G401.6 (cell line): ENCODE data around the gene MKX.

ENCODE experiments used
- FAIRE-seq: peaks from 2 replicates; lab custom pipeline; 2012; peaks lifted over from hg19 to GRCh38; lab: Jason Lieb, UNC

MKX gene

DNA sequence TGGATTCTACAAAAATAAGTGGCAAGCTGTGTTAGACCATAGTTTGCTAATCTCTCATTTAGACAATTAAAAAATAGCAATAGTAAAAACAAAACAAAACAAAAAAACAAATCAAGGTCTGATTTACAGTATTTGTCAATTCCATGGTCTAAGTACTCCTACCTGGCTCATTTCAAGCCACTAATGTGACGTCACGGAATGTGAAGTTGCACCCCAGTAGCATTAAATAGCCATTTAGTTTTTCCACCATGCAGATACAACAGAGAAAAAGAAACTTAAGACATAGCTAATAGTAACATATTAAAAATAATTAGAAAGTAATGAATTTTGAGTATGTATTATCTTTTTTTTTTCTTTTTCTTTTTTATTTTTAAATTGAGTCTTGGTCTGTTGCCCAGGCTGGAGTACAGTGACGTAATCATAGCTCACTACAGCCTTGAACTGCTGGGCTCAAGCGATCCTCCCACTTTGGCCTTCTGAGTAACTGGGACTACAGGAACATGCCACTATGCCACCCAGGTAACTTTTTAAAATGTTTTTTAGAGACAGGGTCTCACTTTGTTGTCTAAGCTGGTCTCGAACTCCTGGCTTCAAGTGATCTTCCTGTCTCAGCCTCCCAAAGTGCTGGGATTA is 101.2 kb downstream of the MKX start:
- FAIRE-seq, result no peak

DNA sequence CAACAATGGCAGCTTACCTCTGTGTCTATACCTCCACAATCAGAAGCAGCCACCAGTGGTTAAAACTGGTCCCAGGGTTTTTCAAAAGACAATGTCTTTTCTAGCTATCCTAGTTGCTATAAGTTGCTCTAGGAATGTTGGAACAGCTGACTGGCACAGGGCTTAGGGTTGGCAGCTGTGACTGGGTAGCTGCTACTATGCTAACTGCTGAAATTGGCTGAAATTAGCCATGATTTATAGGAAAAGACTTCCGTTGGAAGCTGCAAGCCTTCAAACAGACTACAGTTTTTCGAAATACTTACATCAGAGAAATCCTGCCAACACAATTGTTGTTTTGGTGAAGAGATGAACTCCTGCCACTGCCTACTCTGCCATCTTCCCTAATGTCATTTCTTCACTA is 102.3 kb downstream of the MKX start:
- FAIRE-seq, result no peak

DNA sequence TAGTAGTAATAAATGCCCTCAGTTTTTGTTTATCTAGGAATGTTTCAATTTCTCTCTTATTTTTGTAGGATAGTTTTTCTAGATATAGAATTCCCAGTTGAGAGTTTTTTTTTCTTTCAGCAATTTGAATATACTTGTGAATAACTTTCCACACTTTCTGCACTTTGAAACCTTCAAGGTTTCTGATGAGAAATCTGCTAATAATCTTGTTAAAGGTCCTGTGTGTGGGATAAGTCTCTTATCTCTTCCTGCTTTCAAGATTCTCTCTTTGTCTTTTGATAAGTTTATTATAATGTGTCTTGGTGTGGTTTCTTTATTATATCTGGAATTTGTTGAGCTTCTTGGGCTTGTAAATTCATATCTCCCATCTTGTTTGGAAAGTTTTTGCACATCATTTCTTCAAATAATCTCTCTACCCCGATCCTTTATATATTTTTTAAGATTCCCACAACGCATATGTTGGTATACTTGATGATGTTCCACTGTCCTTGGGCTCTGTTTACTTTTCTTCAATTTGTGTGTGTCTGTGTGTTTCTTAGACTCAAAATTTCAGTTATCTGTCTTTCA is 103.5 kb downstream of the MKX start:
- FAIRE-seq, result no peak

- no peak for FAIRE-seq
Measured at GRCh38 chr10:27638071-27638750, 107.4 kb downstream of the MKX start.

- FAIRE-seq, result no peak
Measured at GRCh38 chr10:27637601-27638000, 108.0 kb downstream of the MKX start.

DNA sequence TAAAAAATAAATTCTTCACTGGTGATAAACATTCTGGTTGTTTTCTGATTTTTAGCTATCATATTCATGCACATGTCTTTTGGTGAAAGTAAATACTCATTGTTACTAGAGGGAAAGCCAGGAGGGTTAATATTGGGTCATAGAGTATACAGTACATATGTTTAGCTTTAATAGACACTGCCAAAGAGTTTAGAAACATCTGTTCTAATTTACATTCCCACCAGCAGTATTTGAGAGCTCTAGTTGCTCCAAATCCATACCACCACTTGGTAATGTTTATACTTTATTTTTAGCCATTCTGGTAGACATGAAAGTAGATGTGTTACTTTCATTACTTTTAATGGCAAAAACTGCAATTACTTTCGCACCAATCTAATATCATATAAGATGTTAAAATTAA is 108.8 kb downstream of the MKX start:
- FAIRE-seq, result no peak

GRCh38 chr10:27635699-27636270 is 109.8 kb downstream of the MKX start:
- no peak for FAIRE-seq

DNA sequence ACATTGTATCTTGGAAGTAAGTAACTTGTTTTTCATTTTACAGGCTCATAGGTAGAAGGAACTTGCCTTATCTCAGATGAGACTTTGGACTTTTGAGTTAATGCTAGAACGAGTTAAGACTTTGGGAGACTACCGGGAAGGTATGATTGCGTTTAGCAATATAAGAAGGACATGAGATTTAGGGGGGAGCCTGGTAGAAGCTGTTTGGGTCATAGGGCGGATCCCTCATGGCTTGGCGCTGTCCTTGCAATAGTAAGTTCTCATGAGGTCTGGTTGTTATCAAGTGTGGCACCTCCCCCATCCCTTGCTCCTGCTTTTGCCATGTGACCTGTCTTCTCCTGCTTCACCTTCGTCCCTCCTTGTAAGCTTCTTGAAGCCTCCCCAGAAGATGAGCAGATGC is 110.3 kb downstream of the MKX start:
- FAIRE-seq, result no peak

DNA sequence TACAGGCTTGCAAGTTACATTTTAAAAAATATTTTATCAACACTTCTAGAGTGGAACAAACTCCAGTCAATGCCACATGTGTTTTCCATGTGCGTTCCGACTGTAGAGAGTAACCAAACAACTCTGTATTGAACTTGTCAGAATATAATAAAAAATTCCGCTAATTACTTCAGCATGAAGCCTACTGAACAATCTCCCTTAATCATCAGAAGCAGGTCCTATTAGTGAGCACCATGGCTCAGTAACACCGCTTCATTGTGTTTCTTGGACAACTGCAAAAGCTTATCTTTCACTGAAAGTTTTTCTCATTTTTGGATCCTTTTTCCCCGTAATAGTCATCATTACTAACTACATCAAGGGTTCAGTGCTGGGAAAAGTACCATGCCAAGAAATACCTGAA is 117.0 kb downstream of the MKX start:
- no peak for FAIRE-seq

GRCh38 chr10:27626890-27627289 is 118.7 kb downstream of the MKX start:
- no peak for FAIRE-seq

DNA sequence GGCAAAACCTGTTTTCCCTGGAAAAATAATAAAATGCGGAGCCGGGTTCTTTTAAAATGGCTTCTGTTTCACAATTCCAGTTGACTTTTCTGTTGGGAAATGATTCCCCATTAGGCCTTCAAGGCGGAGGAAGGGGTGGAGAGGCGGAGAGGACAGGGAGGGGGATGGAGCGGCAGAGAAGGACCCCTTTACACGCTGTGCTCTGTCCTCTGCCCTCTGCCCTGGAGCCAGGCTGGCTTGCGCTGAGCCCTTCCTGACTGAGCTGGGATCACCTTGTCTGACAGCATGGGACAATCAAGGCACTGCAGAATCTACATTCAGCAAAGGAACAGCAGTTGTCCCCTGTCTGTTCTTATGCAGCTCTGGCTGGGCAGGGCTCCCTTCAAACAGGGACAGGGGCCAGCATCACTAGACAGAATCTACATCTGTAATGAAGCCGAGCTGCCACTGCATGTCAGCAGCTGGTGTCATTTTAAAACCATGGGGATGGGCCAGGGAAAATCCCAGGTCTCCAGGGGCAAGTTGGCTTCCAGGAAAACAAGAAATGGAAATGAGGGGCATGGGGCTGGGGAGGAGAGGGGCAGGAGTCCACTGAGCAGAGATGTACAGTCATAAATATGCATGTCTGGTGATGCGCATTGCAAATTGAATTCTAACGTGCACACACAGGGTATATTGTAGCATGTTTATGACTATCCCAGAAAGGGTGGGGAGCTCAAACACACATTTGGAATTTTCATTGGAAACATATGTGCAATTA is 120.0 kb downstream of the MKX start:
- FAIRE-seq, result no peak

GRCh38 chr10:27624941-27625340 is 120.7 kb downstream of the MKX start:
- no peak for FAIRE-seq
